ENCODE measurements around the gene TMEM42.

TMEM42 gene

DNA sequence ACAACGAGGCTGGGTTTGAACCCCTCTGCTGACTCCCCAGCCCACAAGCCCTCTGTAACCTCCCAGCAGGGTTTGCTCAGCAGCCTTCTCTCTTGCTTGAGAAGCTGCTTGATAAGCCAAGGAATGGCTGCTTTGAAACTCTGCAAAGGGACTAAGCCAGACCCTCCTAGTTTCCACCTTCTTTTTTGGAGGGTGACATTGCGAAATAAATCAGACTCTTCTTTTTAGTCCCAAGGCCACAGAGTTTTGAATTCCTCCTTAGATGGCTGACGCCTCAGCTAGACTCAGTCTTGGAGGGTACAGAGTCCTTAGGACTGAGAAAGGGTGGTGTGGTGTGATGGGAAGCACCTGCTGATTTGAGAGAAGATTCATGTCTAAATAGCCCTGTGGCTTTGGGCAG is 13.9 kb downstream of the TMEM42 start:
- DNase-seq = no peak

DNA sequence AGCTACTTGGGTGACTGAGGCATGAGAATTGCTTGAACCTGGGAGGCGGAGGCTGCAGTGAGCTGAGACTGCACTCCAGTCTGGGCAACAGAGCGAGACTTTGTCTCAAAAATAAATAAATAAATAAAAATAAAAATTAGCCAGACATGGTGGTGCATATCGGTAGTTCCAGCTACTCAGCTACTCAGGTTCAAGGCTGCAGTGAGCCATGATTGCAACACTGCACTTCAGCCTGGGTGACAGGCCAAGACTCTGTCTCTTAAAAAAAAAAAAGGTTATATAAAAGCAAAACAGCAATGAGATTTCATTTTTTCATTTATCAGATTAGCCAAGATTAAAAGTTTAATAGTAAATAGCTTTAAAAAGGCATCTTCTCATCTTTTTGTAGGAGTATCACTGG is 15.6 kb downstream of the TMEM42 start:
- no peak for DNase-seq

DNA sequence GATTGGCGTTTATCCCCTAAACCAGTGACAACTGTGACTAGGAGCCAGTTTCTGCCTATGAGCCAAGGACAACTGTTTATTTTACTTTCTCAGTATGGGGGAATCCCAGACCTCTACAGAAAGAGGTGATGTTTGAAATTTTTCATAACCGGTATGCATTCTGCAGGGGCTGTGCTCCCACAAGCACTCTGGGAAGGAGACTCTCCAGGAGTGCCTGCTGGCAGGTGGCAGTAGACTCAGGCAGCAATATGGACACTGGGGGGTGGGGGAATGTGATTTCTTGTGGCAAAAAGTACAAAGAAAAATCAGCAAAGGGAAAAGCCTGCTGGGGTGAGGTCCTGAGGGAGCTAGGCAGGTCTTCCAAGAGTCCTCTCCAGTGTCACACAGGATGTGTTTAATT is 18.6 kb downstream of the TMEM42 start:
- no peak for DNase-seq

DNA sequence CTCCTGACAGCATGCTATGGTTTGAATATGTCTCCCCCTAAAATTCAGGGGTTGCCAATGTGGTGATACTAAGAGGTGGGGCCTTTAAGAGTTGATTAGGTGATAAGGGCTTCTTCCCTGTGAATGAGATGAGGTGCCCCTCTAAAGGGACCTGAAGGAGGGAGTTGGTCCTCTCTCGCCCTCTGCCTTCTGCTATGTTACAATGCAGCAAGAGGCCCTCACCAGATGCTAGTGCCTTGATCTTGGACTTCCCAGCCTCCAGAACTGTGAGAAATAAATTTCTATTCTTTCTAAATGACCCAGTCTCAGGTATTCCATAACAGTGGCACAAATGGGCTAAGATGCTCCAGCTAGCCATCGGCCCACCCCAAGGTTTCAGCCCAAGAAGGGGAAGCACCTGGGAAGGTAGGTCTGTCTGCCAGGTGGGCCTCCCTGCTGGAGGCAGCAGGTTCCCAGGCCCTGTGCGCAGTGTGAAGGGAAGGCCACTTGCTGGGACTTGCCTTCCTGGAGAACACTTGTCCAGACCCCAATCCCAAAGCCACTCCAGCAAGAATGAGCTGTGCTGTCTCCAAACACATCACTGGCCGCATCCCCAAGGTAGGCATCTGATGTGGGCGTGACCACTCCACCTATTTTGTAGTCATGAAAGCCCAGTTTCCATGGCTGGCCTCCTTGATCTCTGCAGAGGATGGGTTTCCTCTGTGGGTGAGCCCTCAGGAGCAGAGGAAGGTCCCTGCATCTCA is 21.7 kb downstream of the TMEM42 start:
- DNase-seq = no peak

DNA sequence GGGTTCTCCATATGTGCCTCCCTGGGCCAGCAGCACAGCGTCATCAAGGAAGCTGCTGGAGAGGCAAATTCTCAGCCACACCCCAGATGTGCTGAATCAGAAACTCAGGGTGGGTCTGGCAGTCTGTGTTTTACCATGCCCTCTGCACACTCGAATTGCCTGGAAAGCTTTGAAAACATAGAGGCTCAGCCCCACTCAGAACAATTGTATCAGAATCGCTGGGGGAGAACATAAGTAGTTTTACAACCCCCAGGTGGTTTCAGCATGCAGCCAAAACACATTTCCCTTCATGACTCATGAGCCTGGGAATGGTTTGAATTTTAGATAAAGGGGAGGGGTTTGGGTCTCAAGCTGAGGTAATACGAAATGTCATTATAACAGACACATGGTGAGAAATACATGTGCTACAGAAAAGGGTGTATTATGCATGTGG is 22.3 kb downstream of the TMEM42 start:
- DNase-seq = peak; percentile 47

DNA sequence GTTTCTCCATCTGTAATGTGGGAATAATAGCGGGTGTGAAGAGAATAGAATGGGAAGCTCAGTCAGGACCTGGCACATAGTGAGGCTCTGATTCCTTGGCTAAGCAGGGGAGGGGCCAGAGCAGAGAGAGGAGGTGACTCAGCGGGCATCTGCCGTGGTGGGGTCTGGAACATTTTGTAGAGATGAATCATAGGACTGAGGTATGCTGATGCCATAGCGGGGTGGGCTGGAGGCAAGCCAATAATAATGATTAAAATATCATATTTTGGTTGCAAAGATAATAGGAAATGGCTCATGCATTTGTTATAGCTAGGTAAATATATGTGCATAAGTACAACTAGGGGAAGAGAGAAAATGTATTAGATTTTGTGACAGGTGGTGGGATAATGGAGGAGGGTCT is 23.9 kb downstream of the TMEM42 start:
- DNase-seq = no peak

DNA sequence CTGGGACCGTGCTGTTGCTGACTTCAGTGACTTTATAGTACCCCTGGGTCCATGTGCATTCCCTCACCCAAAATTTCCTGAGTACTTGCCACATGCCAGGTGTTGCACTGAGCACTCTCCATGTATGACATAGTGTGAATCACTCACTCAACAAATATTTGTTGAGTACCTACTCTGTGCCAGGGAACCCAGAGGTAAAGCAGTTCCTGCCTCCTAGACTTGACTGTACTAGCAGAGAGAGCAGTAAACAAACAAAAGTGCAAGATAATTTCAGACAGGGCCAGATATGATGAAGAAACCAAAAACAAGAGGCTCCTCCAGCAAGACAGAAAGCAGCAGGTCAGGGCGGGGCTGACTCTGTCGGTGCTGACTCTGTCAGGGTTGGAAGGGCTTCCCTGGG is 24.8 kb downstream of the TMEM42 start:
- no peak for DNase-seq

DNA sequence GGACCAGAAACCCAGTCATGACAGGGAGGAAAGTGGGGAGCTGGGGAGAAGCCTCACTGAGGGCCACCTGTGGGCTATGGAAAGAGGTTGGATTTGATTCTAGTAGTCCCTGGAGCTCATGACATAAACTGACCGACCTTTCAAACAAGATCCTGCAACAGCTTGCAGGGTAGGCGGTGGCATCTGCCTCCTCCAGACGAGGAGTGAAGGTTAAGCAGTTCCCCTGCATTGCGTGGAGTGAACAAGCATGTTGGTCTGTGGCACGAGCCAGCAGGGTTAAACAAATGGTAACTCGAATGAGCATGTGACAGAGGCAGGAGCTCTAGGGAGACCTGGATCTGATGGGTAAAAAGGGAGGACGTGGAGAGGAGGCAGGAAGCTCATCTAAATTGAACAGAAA is 25.4 kb downstream of the TMEM42 start:
- no peak for DNase-seq

DNA sequence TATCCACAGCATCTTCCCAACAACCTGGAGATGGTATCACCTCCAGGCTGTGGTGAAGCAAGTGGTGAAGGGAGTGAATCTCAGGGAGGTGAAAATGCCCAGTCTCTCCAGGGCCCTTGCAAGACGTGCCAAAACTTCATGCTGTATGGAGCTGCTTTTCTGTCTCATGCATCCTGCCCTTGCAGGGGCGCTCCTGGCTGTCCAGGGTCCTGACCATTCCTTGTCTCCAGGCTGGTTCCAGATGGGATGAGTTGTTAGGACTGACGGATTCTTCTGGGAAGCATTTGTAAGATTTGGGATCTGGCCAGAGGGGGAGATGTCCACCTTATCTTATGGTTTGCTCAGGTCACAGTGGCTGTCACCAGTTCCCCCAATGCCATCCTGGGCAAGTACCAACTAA is 28.5 kb downstream of the TMEM42 start:
- no peak for DNase-seq

DNA sequence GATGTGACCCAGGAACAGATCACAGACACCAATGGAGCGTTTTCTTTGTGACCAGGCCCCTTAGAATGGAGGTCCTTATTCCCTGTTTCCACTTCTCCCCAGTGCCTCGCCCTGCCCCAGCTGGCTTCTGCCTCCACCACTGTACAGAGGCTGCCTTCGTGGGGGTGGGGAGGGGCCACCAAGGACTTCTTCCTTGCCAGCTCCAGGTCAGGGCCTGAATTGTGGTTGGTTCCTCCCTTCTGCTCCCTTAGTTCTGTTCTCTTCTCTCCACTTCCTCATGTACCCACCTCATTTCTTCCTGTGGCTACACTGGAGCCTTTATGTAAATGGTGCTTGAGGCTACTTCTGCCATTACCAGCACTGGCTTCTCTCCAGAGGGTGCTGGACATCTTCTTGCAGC is 29.1 kb downstream of the TMEM42 start:
- DNase-seq = no peak

DNA sequence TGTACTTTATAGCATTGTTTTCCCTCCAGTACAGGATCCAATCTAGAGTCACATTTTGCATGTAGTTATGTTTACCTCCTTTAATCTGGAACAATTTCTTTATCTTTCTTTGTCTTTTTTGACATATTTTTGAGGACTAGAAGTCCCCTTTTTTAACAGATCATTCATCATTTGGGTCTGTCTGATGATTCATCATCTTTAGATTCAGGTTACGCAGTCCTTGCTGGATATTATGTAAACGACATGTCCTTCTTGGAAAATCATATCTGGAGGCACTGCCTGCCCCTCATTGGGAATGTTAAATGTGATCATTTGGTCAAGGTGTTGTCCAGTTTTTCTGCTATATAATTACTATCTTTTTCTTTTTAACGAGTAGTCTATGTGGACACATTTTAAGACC is 31.0 kb downstream of the TMEM42 start:
- no peak for DNase-seq

DNA sequence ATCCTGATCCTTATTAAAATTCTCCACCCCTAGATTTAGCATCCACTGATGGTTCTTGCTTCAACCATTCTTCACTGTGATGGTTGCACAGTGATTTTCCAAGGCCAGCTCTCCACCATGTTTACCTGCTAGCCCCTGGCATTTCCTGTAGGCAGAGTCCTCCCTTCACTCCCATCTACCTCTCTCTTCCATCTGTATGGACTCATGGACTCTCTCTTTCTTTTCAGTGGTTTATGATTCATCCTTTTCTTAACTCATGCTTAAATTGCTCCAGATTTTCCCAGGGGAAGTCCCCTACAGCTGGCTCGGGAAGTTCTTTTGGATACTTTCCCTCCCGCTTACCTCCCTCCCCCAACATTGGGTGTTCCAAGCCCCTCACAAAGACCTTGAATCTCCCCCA is 31.4 kb downstream of the TMEM42 start:
- DNase-seq = no peak

DNA sequence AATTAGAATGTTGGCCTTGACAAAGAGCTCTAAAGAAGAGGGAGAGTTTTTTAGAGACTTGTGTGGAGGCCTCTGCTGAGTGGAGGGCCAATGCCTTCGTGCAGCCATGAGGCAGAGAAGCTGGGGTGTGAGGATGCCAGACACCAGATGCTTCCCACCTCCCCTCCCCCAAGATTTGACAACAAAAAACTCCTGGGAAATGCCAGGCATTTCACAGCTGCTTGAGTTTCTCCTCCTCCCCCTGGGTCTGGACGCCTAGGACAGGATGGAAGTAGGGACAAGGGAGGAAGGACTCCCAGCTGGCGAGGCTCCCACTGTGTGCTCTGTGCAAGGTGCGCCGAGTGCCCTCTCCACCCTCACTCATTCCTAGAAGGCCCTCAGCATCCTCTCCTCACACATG is 32.8 kb downstream of the TMEM42 start:
- no peak for DNase-seq

DNA sequence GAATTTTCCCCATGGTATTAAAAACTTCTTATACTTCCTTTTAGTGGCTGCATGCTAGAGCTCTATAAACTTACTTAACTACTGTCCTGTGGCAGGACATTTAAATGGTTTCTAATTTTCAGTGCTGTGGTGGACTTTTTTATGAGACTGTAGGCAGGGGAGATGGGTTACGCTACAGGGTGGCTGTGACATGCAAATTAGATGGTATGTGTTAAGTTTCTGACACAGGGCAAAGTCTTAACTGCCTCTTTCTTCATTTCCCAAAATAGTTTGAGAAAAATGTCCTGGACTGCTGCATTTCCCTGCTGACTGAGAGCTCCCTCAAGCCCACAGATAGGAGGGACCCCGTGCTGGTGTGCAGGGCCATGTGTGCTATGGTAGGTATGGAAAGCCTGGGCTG is 34.7 kb downstream of the TMEM42 start:
- DNase-seq = no peak

DNA sequence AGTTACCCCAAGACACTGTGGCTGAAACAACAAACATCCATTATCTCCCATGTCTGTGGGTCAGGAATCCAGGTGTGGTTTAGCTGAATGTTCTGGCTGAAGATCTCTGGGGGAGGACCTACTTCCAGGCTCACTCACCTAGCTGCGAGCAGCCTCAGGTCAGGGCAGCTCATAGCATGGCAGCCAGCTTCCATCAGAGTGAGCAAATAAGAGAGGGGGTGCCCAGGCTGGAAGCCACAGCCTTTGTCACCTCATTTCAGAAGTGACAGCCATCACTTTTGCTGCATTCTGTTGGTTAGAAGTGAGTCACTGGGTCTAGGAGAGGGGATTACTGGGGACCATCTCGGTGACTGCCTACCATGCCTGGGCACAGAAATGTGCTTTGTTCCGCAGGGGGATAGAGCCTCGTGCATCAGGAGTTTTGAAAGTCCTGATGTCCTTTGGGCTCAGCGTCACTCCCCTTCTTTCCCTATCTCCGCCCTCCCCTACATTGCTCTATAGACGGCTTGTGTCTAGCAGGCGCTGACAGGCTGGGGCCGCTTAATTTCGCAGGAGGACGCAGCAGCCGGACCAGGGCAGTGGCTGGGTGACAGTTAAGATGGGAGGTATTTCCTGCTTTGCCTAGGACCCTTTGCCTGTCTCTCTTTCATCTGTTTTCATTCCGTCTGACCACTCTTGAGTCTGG is 38.1 kb downstream of the TMEM42 start:
- no peak for DNase-seq

DNA sequence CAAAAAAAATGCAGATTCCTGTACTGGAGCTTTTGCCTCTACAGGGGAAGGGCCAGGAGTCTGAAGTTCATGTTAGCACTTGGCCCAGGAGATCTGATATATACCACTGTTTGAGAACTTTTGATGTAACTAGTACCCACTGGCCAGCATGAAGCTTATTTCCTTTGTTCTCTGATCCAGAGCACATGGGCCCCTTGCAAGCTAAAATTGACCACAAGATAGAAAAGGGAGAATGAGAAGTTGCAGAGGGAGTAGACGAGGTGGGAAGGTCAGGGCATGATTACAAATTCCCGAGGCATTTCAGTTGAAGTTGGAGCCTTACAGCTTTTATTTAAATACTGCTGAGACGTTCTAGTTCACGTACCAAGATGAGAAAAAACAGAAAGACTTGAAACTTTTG is 40.9 kb downstream of the TMEM42 start:
- no peak for DNase-seq

DNA sequence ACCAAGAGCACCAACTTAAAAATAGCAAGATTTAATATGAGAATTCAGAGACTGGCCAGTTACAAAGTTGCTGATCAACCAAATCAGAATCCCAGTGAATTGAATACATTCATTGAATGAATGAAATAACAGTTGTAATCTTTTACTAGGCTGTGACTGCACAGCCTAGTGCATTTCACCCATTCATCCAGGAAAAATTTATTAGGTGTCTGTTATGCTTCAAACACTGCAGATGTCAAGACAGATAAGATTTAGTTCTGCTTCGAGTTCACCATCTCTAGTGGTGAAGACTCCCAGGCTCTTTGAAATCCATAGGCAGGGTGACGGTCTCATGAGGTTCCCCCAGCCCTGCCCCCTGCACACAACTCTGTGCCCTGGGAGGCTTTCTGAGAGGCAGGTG is 41.6 kb downstream of the TMEM42 start:
- no peak for DNase-seq

DNA sequence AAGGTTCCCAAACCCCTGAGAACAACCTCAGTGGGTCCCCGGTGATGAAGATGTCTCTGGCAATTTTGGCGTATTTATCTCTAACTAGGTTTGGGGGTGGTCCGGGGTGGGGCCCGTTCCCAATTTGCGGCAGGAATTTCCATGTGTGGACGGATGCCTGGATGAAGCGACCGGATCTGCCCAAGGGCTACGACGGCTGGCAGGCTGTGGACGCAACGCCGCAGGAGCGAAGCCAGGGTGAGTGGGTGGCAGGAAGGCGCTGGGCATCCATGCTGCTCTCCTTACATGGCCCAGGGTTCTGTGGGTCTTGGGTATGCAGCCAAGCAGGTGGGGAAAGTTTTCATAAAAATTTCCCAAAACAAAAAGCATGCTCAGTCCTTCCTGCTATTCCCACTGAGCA is 42.0 kb downstream of the TMEM42 start:
- no peak for DNase-seq

DNA sequence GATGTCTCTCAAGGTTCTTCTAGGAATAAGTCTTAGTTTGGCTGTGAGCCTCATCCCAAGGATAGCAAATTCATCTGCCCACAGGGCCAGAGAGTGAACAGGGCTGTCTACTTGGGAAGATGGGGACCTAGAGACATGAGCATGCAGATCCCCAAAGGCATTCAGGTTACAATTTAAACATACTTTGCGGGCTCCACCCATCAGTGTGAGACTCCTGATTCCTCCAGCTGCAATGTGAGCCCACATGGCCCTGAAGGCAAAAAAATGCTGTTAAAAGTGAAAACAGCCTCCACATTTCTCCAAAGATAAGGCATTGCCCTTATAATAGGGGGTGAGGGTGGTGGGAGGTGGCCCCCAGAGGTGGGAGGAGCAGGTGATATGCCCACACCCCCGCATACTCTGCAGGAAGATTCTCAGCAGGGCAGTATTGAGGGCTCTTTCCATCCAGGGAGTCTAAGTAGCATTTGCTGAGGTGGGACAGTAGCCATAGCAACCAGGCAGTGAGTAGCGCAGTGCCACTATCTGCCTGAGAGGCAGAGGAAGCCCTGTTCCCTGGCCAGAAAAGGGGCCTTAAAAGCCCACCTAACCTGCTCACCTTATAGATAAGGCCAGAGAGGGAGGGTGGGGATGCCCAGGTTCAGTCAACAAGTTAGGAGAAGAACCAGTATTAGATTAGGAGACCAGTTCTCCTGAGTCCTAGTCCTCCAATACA is 43.9 kb downstream of the TMEM42 start:
- no peak for DNase-seq

DNA sequence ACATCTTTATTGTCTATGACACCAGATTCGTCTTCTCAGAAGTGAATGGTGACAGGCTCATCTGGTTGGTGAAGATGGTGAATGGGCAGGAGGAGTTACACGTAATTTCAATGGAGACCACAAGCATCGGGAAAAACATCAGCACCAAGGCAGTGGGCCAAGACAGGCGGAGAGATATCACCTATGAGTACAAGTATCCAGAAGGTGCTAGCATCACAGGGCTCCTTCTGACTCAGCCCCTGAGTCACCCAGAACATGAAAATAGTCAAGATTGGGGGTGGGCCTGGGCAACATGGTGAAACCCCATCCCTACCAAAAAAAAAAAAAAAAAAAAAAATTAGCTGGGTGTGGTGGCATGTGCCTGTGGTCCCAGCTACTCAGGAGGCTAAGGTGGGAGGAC is 45.3 kb downstream of the TMEM42 start:
- DNase-seq = no peak

DNA sequence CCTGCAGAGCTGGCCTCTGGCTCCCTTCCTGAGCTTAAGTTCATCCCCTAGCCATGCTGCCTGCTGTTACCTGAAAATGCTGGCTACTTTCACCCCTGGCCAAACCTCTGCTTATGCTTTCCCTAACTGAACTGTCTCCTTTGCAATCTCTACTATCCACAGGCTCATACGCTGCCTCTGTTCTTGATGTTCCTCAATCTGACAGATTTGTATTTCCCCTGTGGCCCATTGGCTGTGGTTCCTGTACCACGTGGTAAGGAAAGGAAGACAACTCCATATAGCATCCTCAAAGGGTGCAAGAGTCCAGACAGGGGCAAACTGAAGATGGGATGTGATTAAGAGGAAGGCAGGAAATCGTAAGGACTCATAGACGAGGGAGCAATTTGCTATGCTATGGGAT is 45.9 kb downstream of the TMEM42 start:
- no peak for DNase-seq

DNA sequence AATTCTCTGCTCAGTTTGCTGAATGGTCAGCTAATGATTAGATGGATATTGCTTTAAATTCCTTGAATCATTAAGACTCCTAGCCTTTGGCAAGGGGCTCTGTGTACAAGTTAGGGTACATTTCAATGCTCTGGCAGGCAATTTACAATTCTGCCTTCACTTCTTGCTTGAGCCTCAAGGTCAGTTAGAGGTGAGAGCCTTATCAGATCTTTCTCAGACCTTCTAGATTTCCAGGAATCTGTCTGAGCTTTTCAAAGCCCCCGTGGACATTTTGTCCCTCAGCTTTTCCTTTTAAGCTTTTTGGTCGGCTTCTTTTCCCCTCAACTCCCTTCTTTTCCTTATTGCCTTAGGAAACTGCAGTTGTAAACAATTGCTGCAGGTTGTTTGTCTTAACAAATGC is 47.4 kb downstream of the TMEM42 start:
- DNase-seq = no peak

DNA sequence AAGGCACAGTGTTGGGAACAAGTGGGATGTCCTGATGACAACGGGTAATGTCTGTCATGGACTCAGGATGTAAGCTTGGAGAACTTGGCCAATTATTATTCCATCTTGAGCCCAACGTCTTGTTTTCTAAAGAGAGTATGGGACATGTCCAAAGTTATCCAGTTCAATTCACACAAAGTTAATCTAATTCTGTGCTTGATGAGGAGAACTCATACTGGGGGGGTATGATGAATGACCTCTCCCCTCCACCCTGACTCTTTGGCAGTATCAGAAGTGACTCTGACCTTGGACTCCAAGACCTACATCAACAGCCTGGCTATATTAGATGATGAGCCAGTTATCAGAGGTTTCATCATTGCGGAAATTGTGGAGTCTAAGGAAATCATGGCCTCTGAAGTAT is 49.0 kb downstream of the TMEM42 start:
- no peak for DNase-seq

DNA sequence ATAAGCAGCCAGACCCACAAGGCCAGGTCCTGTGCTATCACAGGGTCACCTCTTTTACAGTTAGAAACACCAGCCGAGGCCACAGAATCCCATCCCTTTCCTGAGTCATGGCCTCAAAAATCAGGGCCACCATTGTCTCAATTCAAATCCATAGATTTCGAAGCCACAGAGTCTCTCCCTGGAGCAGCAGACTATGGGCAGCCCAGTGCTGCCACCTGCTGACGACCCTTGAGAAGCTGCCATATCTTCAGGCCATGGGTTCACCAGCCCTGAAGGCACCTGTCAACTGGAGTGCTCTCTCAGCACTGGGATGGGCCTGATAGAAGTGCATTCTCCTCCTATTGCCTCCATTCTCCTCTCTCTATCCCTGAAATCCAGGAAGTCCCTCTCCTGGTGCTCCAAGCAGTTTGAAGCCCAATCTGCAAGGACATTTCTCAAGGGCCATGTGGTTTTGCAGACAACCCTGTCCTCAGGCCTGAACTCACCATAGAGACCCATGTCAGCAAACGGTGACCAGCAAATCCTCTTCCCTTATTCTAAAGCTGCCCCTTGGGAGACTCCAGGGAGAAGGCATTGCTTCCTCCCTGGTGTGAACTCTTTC is 52.3 kb downstream of the TMEM42 start:
- DNase-seq = no peak

Measured in DMS79 (cell line).